T-cell (primary cell): ENCODE data around the gene GFI1. TPM values are rescaled to one million over a fixed set of nuclear protein-coding genes. Genes with fewer than 3 reads are reported as not detected.

ENCODE experiments used
- ATAC-seq, 4 experiments: fragments of 200-7000 bp in 3 of 4; fragments of 150-1000 bp in 1 of 4; cut with Tn5 transposase; replicated peaks in 1 of 4; 1 replicate in 3 of 4; 2 replicates in 1 of 4; pipeline ENCODE4 v1.10.0; 2021; ENCODE audit warnings: moderate library complexity in 3 of 4, mild to moderate bottlenecking in 2 of 4, moderate number of reproducible peaks in 1 of 4
- CTCF ChIA-PET, 2 donors: fragments of 300-600 bp; sonication (Branson Sonifier 250); formaldehyde crosslinking; loops; one replicate each; lab custom pipeline; 2022; ENCODE audit warnings: antibody characterized with exemption in 2 of 2; lab: Charles Lee
- POLR2A ChIA-PET, 2 donors: fragments of 300-600 bp; sonication (Branson Sonifier 250); formaldehyde crosslinking; loops; one replicate each; lab custom pipeline; 2022; ENCODE audit warnings: antibody characterized with exemption in 2 of 2; lab: Charles Lee
- DNase-seq, 35 experiments: peaks; one replicate each; pipeline versions ENCODE4 v3.0.0 to v3.0.0-alpha.2; 2013 to 2023
- H3K27ac ChIP-seq: one replicate; pipeline ENCODE4 v1.5.1; 2013; ENCODE audit warnings: low read length
- H3K27me3 ChIP-seq, 2 experiments: replicated peaks in 1 of 2; 1 replicate in 1 of 2; 2 replicates in 1 of 2; pipeline versions ENCODE4 v1.6.1 to v1.7.0; 2013; ENCODE audit warnings: low read length in 1 of 2, mixed read lengths in 1 of 2; ENCODE audit not compliant: control insufficient read depth in 2 of 2, insufficient read depth in 2 of 2; ENCODE audit errors: extremely low read depth in 1 of 2
- H3K36me3 ChIP-seq, 2 donors: 1 replicate in 1 of 2; 2 replicates in 1 of 2; pipeline versions ENCODE4 v1.6.1 to v1.7.0; 2013; ENCODE audit warnings: low read length in 1 of 2; ENCODE audit not compliant: control insufficient read depth in 2 of 2, insufficient read depth in 1 of 2; ENCODE audit errors: extremely low read depth in 1 of 2
- H3K4me1 ChIP-seq, 2 experiments: 1 replicate in 1 of 2; 2 replicates in 1 of 2; pipeline versions ENCODE4 v1.6.1 to v1.7.0; 2013; ENCODE audit warnings: low read length in 2 of 2, mixed read lengths in 1 of 2; ENCODE audit not compliant: insufficient read depth in 2 of 2, control insufficient read depth in 1 of 2; ENCODE audit errors: extremely low read depth in 1 of 2
- H3K4me3 ChIP-seq, 2 donors: 1 replicate in 1 of 2; 2 replicates in 1 of 2; pipeline versions ENCODE4 v1.5.1 to v1.7.0; 2013; ENCODE audit warnings: mild to moderate bottlenecking in 2 of 2, low read length in 1 of 2, moderate library complexity in 1 of 2; ENCODE audit not compliant: control insufficient read depth in 1 of 2; ENCODE audit errors: extremely low read depth in 1 of 2
- H3K9me3 ChIP-seq: 2 replicates; pipeline ENCODE4 v1.7.0; 2013
- H3K27ac Mint-ChIP-seq, 2 donors: one replicate each; pipeline ENCODE4 v1.8.0; 2020 to 2021; ENCODE audit warnings: mild to moderate bottlenecking in 2 of 2, mixed read lengths in 2 of 2
- H3K27me3 Mint-ChIP-seq, 2 donors: one replicate each; pipeline ENCODE4 v1.8.0; 2021 to 2022; ENCODE audit warnings: mixed read lengths in 2 of 2
- H3K36me3 Mint-ChIP-seq: one replicate; pipeline ENCODE4 v1.8.0; 2021; ENCODE audit warnings: mixed read lengths
- H3K4me1 Mint-ChIP-seq, 3 donors: one replicate each; pipeline ENCODE4 v1.8.0; 2020 to 2022; ENCODE audit warnings: mixed read lengths in 3 of 3, mild to moderate bottlenecking in 1 of 3
- H3K4me3 Mint-ChIP-seq, 3 donors: one replicate each; pipeline ENCODE4 v1.8.0; 2020 to 2022; ENCODE audit warnings: mild to moderate bottlenecking in 3 of 3, mixed read lengths in 3 of 3, moderate library complexity in 3 of 3
- H3K9me3 Mint-ChIP-seq, 3 donors: one replicate each; pipeline ENCODE4 v1.8.0; 2020 to 2022; ENCODE audit warnings: mixed read lengths in 3 of 3
- WGBS: methylation state at CpG from one replicate; pipeline ENCODE4 v1.1.5; 2013; ENCODE audit warnings: missing lambda C conversion rate; ENCODE audit not compliant: insufficient coverage; 5-methylcytosine and 5-hydroxymethylcytosine counted together
- total RNA-seq, 35 experiments: library from RNA in 6 of 35; stranded (reverse) in 6 of 35; fragments of 120-200 nt in 1 of 35; gene quantifications; one replicate each; pipeline versions ENCODE4 v1.2.1 to v1.2.4 and lab custom pipeline; 2013 to 2026

Gene GFI1
- total RNA-seq, 5 donors from 2014 or later (not counting 1 experiment from before 2014, with no cell fraction given) = 13.8 to 25.7 (median 20.1) TPM

- H3K27ac ChIP-seq = no peak overlapping the region
- ChIA-PET POLR2A (interaction anchor here (0.6 to 0.7 kb wide), 2 partner anchors 478 to 639 kb away, joined by 3 to 6 read pairs; no protein-coding TSS in a partner anchor), CTCF (interaction anchor here in 1 of 2 donors (0.7 kb wide), 1 partner anchor 94 kb away, joined by 3 read pairs; no protein-coding TSS in a partner anchor)
- H3K36me3 ChIP-seq = no peaks in the 10 kb centered on the region
- WGBS = no CpG with 5 or more reads among the region's 4 CpGs
- peaks cover 40 to 50% (median 43%) of the 10 kb centered on the region in 3 donors for H3K4me1 Mint-ChIP-seq
- H3K27ac Mint-ChIP-seq = no peak overlapping the region
- H3K4me1 ChIP-seq = peaks cover 9 to 32% of the 10 kb centered on the region in 2 experiments
- no peak for ATAC-seq
- no peaks in the 10 kb centered on the region for H3K36me3 Mint-ChIP-seq
- no peaks in the 10 kb centered on the region for H3K27me3 Mint-ChIP-seq
- H3K27me3 ChIP-seq = no peaks in the 10 kb centered on the region
- DNase-seq = no peak
- no peak overlapping the region for H3K4me3 ChIP-seq
- no peaks in the 10 kb centered on the region for H3K9me3 ChIP-seq
- H3K4me3 Mint-ChIP-seq = no peak overlapping the region
- no peaks in the 10 kb centered on the region for H3K9me3 Mint-ChIP-seq
Measured at GRCh38 chr1:92493139-92493538, 6.4 kb upstream of the GFI1 start.

- Histone ChIP-seq H3K27ac (peak overlapping the region; percentile 30), H3K27me3 (no peaks in the 10 kb centered on the region), H3K36me3 (no peaks in the 10 kb centered on the region), H3K4me3 (no peak overlapping the region), H3K4me1 (peaks cover 17 to 20% of the 10 kb centered on the region in 2 experiments), H3K9me3 (no peaks in the 10 kb centered on the region)
- ATAC-seq = no peak
- no peak overlapping the region for H3K4me3 Mint-ChIP-seq
- H3K9me3 Mint-ChIP-seq = no peaks in the 10 kb centered on the region
- no peaks in the 10 kb centered on the region for H3K36me3 Mint-ChIP-seq
- no peak for DNase-seq
- ChIA-PET CTCF (interaction anchor here in 1 of 2 donors (0.6 to 0.7 kb wide), 3 partner anchors 14 to 112 kb away, joined by 3 read pairs; no protein-coding TSS in a partner anchor), POLR2A (interaction anchor here in 1 of 2 donors (0.7 kb wide), 1 partner anchor 18 kb away, joined by 3 read pairs; no protein-coding TSS in a partner anchor)
- no peaks in the 10 kb centered on the region for H3K27me3 Mint-ChIP-seq
- H3K27ac Mint-ChIP-seq = peak overlapping the region; percentile 87 to 93
- peaks cover 34 to 41% (median 36%) of the 10 kb centered on the region in 3 donors for H3K4me1 Mint-ChIP-seq
- WGBS = 100% methylated on average over 1 of the region's 3 CpGs
Measured at GRCh38 chr1:92488832-92489231, 2.1 kb upstream of the GFI1 start.

- H3K36me3 Mint-ChIP-seq = no peaks in the 10 kb centered on the region
- no peak overlapping the region for H3K4me3 Mint-ChIP-seq
- peaks cover 20% of the 10 kb centered on the region in 2 experiments for H3K4me1 ChIP-seq
- no peaks in the 10 kb centered on the region for H3K9me3 ChIP-seq
- CTCF ChIA-PET = no interaction called here
- 0% methylated on average over 1 of the region's 3 CpGs for WGBS
- ATAC-seq (no peak), DNase-seq (no peak)
- H3K4me3 ChIP-seq = no peak overlapping the region
- H3K9me3 Mint-ChIP-seq = no peaks in the 10 kb centered on the region
- H3K27me3 Mint-ChIP-seq = no peaks in the 10 kb centered on the region
- H3K36me3 ChIP-seq = no peaks in the 10 kb centered on the region
- peaks cover 34 to 39% (median 35%) of the 10 kb centered on the region in 3 donors for H3K4me1 Mint-ChIP-seq
- no peaks in the 10 kb centered on the region for H3K27me3 ChIP-seq
- H3K27ac Mint-ChIP-seq = peak overlapping the region; percentile 87 to 93
- POLR2A ChIA-PET = no interaction called here
- peak overlapping the region; percentile 30 for H3K27ac ChIP-seq
Measured at GRCh38 chr1:92488416-92488815, 1.7 kb upstream of the GFI1 start.

DNA sequence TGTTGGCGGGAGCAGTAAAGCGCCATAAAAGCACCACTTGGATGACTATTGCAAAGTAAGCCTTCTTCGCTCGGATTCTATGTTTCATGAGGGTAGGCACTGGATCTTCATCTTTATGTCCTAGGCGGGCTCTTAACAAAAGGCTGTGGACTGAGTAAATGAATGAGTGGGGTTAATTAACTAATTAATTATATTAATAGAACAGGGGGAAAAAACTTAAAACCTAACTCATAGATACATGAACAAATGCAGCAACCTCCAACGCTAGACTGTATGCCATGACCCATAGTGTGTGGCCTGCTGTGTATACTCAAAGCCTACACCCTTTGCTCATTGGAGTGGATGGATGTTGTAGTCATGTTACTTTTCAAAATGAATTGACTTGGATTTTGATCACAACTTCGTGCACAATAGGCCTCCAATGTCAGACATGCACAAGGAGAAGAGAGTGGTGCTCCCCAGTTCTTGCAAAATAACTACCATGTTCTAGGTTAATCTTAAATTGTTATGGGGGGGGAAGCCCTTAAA is 417 bp upstream of the GFI1 start:
- H3K4me1 Mint-ChIP-seq = peaks cover 38 to 47% (median 41%) of the 10 kb centered on the region in 3 donors
- H3K9me3 ChIP-seq = no peaks in the 10 kb centered on the region
- H3K36me3 Mint-ChIP-seq = peaks cover 3% of the 10 kb centered on the region
- peak overlapping the region; percentile 69 to 87 for H3K27ac Mint-ChIP-seq
- H3K4me3 Mint-ChIP-seq = peak overlapping the region; percentile 63 to 98 (median 63)
- WGBS = 30% methylated on average over 2 of the region's 7 CpGs
- peaks cover 20 to 33% of the 10 kb centered on the region in 2 experiments for H3K4me1 ChIP-seq
- ATAC-seq (no peak), DNase-seq (no peak)
- no peaks in the 10 kb centered on the region for H3K9me3 Mint-ChIP-seq
- H3K4me3 ChIP-seq = peak overlapping the region; percentile 66 to 77
- CTCF ChIA-PET = interaction anchor here (0.6 to 3.8 kb wide), 12 partner anchors 9 to 494 kb away, joined by 3 to 21 read pairs (median 4); no protein-coding TSS in a partner anchor
- POLR2A ChIA-PET = interaction anchor here (0.6 to 1.5 kb wide), 2 partner anchors 13 to 988 kb away, joined by 7 to 10 read pairs; no protein-coding TSS in a partner anchor
- H3K36me3 ChIP-seq = no peaks in the 10 kb centered on the region
- peaks cover 0 to 5% of the 10 kb centered on the region in 2 donors for H3K27me3 Mint-ChIP-seq
- peak overlapping the region; percentile 30 for H3K27ac ChIP-seq
- peaks cover 0 to 5% of the 10 kb centered on the region in 2 experiments for H3K27me3 ChIP-seq

GRCh38 chr1:92485381-92486250 is 1.1 kb downstream of the GFI1 start:
- Histone ChIP-seq H3K4me3 (peak overlapping the region; percentile 77 to 95), H3K27ac (peak overlapping the region; percentile 73), H3K9me3 (no peaks in the 10 kb centered on the region), H3K36me3 (peaks cover 0 to 5% of the 10 kb centered on the region in 2 donors), H3K4me1 (peaks cover 11 to 45% of the 10 kb centered on the region in 2 experiments), H3K27me3 (peaks cover 0 to 5% of the 10 kb centered on the region in 2 experiments)
- H3K27me3 Mint-ChIP-seq = peaks cover 0 to 5% of the 10 kb centered on the region in 2 donors
- under 1% methylated on average over 66 of the region's 82 CpGs for WGBS
- peak overlapping the region; percentile 89 to 95 for H3K27ac Mint-ChIP-seq
- H3K9me3 Mint-ChIP-seq = no peaks in the 10 kb centered on the region
- peaks cover 37 to 43% (median 42%) of the 10 kb centered on the region in 3 donors for H3K4me1 Mint-ChIP-seq
- H3K36me3 Mint-ChIP-seq = peaks cover 3% of the 10 kb centered on the region
- CTCF ChIA-PET = interaction anchor here (0.6 to 3.8 kb wide), 24 partner anchors 9 to 537 kb away, joined by 3 to 21 read pairs (median 3); no protein-coding TSS in a partner anchor
- ATAC-seq (peak; percentile 66 to 74 (median 68)), DNase-seq (peak; percentile 53 to 86 (median 71))
- H3K4me3 Mint-ChIP-seq = peak overlapping the region; percentile 89 to 98 (median 95)
- POLR2A ChIA-PET = interaction anchor here (0.6 to 1.5 kb wide), 3 partner anchors 11 to 813 kb away, joined by 3 to 7 read pairs (median 3); no protein-coding TSS in a partner anchor
